SK-N-SH (cell line): ENCODE data around the gene PPP1R12B.
"Not testable (repeated sequence)": the region's sequence is repeated elsewhere in the genome, so short reads cannot be mapped to it uniquely, and the experiment has no call there.

Source experiments
- CHD2 ChIP-seq: fragments of 150-350 bp; IDR thresholded peaks from 2 replicates; pipeline ENCODE4 v1.6.1; 2018; ENCODE audit warnings: low read length; ENCODE audit not compliant: partially characterized antibody
- ELF1 ChIP-seq: IDR thresholded peaks from 2 replicates; pipeline ENCODE4 v1.4.0; 2012
- EP300 ChIP-seq, 2 experiments: IDR thresholded peaks; 2 replicates each; pipeline versions ENCODE4 v1.4.0 to v1.6.1; 2012; ENCODE audit warnings: borderline replicate concordance in 1 of 2, low read depth in 1 of 2, low read length in 1 of 2
- EZH2phosphoT487 ChIP-seq: fragments of 200-600 bp; sonication (generic); IDR thresholded peaks from 2 replicates; pipeline ENCODE4 v1.6.1; 2017; ENCODE audit warnings: low read depth, mixed run types, mild to moderate bottlenecking, antibody characterized with exemption, moderate library complexity, borderline replicate concordance
- POLR2AphosphoS5 ChIP-seq: IDR thresholded peaks from 2 replicates; pipeline ENCODE4 v1.6.1; 2012; ENCODE audit warnings: low read depth, low read length
- RAD21 ChIP-seq: IDR thresholded peaks from 2 replicates; pipeline ENCODE4 v1.6.1; 2012; ENCODE audit warnings: mild to moderate bottlenecking, low read length
- RFX5 ChIP-seq: IDR thresholded peaks from 2 replicates; pipeline ENCODE4 v1.6.1; 2012; ENCODE audit warnings: mild to moderate bottlenecking, improper control_type of control experiment, low read length
- SMC3 ChIP-seq: IDR thresholded peaks from 2 replicates; pipeline ENCODE4 v1.6.1; 2012; ENCODE audit warnings: low read depth, low read length, improper control_type of control experiment
- TF ChIP-seq, protein P1 (sequence below): fragments of 200-600 bp; sonication (generic); IDR thresholded peaks from 2 replicates; pipeline ENCODE4 v1.6.1; 2017; ENCODE audit warnings: antibody characterized with exemption, mild to moderate bottlenecking, moderate library complexity
- TF ChIP-seq, protein P2 (sequence below): IDR thresholded peaks from 2 replicates; pipeline ENCODE4 v1.6.1; 2012; ENCODE audit warnings: mild to moderate bottlenecking, low read depth, low read length, moderate library complexity
- TF ChIP-seq, protein P3 (sequence below): fragments of 150-350 bp; IDR thresholded peaks from 2 replicates; pipeline ENCODE4 v1.6.1; 2017; ENCODE audit warnings: antibody characterized with exemption, low read length, low read depth, borderline replicate concordance
- TF ChIP-seq, protein P4 (sequence below): IDR thresholded peaks from 2 replicates; pipeline ENCODE4 v1.4.0; 2012; ENCODE audit warnings: low read depth
- TF ChIP-seq, protein P5 (sequence below): IDR thresholded peaks from 2 replicates; pipeline ENCODE4 v1.4.0; 2012; ENCODE audit warnings: low read depth, borderline replicate concordance

DNA sequence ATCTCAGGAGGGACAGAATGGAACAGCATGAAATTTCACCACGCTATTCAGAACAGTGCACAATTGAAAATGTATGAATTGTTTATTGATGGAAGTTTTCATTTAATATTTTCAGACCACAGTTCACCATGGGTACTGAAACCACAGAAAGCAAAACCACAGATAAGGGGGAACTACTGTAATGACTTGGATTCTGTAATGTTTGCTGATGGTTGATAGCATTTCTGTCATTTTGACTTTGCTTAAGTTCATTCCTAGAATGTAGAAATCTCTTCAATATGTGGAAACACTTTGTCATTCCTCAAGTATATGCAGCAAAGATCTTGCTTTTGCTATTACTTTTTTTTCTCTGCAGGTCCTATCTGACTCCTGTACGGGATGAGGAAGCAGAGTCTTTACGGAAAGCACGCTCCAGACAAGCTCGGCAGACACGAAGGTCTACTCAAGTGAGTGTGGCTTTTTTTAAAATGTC, 139.7 kb downstream of the PPP1R12B start:
- TF ChIP-seq, protein P1, sequence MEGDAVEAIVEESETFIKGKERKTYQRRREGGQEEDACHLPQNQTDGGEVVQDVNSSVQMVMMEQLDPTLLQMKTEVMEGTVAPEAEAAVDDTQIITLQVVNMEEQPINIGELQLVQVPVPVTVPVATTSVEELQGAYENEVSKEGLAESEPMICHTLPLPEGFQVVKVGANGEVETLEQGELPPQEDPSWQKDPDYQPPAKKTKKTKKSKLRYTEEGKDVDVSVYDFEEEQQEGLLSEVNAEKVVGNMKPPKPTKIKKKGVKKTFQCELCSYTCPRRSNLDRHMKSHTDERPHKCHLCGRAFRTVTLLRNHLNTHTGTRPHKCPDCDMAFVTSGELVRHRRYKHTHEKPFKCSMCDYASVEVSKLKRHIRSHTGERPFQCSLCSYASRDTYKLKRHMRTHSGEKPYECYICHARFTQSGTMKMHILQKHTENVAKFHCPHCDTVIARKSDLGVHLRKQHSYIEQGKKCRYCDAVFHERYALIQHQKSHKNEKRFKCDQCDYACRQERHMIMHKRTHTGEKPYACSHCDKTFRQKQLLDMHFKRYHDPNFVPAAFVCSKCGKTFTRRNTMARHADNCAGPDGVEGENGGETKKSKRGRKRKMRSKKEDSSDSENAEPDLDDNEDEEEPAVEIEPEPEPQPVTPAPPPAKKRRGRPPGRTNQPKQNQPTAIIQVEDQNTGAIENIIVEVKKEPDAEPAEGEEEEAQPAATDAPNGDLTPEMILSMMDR, result not testable (repeated sequence)
- TF ChIP-seq POLR2AphosphoS5; CHD2; RAD21; ELF1; EP300 (IDR thresholded peaks at IDR 0.05; ENCODE audit: borderline replicate concordance in 1 of 2, low read depth in 1 of 2, low read length in 1 of 2); RFX5; EZH2phosphoT487; SMC3: not testable (repeated sequence)
- TF ChIP-seq, protein P2, sequence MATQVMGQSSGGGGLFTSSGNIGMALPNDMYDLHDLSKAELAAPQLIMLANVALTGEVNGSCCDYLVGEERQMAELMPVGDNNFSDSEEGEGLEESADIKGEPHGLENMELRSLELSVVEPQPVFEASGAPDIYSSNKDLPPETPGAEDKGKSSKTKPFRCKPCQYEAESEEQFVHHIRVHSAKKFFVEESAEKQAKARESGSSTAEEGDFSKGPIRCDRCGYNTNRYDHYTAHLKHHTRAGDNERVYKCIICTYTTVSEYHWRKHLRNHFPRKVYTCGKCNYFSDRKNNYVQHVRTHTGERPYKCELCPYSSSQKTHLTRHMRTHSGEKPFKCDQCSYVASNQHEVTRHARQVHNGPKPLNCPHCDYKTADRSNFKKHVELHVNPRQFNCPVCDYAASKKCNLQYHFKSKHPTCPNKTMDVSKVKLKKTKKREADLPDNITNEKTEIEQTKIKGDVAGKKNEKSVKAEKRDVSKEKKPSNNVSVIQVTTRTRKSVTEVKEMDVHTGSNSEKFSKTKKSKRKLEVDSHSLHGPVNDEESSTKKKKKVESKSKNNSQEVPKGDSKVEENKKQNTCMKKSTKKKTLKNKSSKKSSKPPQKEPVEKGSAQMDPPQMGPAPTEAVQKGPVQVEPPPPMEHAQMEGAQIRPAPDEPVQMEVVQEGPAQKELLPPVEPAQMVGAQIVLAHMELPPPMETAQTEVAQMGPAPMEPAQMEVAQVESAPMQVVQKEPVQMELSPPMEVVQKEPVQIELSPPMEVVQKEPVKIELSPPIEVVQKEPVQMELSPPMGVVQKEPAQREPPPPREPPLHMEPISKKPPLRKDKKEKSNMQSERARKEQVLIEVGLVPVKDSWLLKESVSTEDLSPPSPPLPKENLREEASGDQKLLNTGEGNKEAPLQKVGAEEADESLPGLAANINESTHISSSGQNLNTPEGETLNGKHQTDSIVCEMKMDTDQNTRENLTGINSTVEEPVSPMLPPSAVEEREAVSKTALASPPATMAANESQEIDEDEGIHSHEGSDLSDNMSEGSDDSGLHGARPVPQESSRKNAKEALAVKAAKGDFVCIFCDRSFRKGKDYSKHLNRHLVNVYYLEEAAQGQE, result not testable (repeated sequence)
- TF ChIP-seq, protein P3, sequence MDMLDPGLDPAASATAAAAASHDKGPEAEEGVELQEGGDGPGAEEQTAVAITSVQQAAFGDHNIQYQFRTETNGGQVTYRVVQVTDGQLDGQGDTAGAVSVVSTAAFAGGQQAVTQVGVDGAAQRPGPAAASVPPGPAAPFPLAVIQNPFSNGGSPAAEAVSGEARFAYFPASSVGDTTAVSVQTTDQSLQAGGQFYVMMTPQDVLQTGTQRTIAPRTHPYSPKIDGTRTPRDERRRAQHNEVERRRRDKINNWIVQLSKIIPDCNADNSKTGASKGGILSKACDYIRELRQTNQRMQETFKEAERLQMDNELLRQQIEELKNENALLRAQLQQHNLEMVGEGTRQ, result not testable (repeated sequence)
- TF ChIP-seq, protein P4, sequence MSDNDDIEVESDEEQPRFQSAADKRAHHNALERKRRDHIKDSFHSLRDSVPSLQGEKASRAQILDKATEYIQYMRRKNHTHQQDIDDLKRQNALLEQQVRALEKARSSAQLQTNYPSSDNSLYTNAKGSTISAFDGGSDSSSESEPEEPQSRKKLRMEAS, result not testable (repeated sequence)
- TF ChIP-seq, protein P5, sequence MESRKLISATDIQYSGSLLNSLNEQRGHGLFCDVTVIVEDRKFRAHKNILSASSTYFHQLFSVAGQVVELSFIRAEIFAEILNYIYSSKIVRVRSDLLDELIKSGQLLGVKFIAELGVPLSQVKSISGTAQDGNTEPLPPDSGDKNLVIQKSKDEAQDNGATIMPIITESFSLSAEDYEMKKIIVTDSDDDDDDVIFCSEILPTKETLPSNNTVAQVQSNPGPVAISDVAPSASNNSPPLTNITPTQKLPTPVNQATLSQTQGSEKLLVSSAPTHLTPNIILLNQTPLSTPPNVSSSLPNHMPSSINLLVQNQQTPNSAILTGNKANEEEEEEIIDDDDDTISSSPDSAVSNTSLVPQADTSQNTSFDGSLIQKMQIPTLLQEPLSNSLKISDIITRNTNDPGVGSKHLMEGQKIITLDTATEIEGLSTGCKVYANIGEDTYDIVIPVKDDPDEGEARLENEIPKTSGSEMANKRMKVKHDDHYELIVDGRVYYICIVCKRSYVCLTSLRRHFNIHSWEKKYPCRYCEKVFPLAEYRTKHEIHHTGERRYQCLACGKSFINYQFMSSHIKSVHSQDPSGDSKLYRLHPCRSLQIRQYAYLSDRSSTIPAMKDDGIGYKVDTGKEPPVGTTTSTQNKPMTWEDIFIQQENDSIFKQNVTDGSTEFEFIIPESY, result not testable (repeated sequence)
